ENCODE measurements around the gene TNFRSF13B. TPM values are rescaled to one million over a fixed set of nuclear protein-coding genes. Genes with fewer than 3 reads are reported as not detected.
"Not testable (repeated sequence)": the region's sequence is repeated elsewhere in the genome, so short reads cannot be mapped to it uniquely, and the experiment has no call there.

TNFRSF13B gene
- total RNA-seq, 1 donor from 2014 or later = not detected

DNA sequence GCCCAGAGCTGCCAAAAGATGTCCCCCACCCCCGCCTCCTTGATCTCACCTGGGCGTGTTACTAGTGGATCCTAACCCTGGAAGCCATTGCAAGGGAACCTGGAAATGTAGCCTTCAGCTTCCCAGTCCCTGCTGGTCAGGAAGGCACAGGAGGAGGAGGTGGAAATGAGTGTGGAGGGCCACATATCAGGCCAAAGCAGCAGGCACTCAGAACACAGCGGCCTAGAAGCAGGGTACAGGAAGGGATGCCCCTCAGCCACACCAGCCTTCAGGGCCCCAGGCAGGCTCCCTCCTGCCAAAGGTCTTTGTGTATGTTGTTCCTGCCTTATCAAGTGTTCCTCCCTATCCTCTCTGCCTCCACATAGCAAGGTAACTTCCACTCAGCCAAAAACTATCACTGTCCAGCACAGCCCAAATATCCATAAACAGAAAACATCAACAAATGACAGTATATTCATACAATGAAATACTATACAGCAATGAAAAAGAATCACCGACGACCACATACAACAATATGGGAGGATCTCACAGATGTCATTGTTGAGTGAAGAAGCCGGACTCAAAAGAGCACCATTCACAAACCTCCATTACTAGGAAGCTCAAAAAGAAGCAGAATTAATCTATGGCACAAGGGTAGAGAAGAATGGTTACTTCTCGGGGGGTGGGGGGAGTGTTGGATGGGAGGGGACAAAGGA is 28.2 kb upstream of the TNFRSF13B start:
- Mint-ChIP-seq H3K9me3 (ENCODE audit: unreplicated experiment) (no peaks in the 10 kb centered on the region), H3K36me3 (ENCODE audit: low read depth, unreplicated experiment) (peaks cover 5% of the 10 kb centered on the region), H3K4me1 (ENCODE audit: unreplicated experiment) (peaks cover 19% of the 10 kb centered on the region), H3K27me3 (ENCODE audit: unreplicated experiment) (peaks cover 4% of the 10 kb centered on the region), H3K27ac (ENCODE audit: unreplicated experiment) (peak overlapping the region; percentile 74), H3K4me3 (ENCODE audit: unreplicated experiment) (peak overlapping the region; percentile 62)
- no peak for DNase-seq (ENCODE audit: low spot score)
- no peak for TF ChIP-seq CTCF (IDR thresholded peaks at IDR 0.05; ENCODE audit: unreplicated experiment)

DNA sequence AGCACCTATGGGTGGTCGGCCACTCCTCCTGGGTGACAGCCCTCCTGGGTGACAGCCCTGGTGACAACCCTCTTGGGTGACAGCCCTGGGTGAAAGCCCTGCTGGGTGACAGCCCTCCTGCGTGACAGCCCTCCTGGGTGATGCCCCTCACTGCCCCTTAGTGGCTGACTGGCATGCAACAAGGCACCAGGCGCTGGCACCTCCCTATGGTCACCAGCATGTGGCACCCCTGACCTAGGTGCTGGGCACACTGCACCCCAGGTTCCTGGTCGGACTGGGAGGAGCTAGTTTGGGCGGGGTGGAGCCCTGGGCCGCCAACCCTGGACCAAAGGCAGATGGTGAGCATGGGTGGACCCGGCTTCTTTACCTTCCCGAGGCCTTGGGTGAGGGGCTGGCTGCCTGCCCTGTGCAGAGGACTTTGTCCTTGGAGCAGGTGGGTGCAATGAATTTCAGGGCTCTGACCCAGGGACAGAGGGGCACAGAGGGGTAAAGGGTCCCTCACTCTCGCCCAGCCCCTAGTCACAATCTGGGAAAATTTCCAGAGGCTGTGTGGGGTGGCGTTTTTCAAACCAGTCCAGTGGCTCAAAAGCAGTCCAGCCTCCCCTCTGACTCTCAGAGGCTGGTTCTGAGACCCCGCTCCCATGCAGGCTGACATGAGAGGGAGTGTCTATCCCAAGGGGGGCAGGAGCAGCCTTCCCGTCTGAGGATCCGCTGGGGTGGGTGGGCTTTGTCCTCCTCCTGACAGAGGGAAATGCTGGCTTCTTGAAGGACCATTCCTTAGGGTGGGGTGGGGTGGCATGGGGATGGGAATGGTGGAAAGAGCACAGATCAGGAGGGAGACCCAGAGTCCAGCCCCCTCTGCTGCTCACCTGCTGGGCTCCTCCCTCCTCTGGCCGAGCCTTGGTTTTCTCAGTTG is 25.9 kb upstream of the TNFRSF13B start:
- peaks cover 2% of the 10 kb centered on the region for H3K27me3 Mint-ChIP-seq (ENCODE audit: unreplicated experiment)
- H3K4me1 Mint-ChIP-seq (ENCODE audit: unreplicated experiment) = peaks cover 19% of the 10 kb centered on the region
- no peak overlapping the region for H3K27ac Mint-ChIP-seq (ENCODE audit: unreplicated experiment)
- H3K9me3 Mint-ChIP-seq (ENCODE audit: unreplicated experiment) = no peaks in the 10 kb centered on the region
- no peak overlapping the region for H3K4me3 Mint-ChIP-seq (ENCODE audit: unreplicated experiment)
- no peak for DNase-seq (ENCODE audit: low spot score)
- H3K36me3 Mint-ChIP-seq (ENCODE audit: low read depth, unreplicated experiment) = peaks cover 5% of the 10 kb centered on the region
- TF ChIP-seq CTCF (IDR thresholded peaks at IDR 0.05; ENCODE audit: unreplicated experiment) = no peak

DNA sequence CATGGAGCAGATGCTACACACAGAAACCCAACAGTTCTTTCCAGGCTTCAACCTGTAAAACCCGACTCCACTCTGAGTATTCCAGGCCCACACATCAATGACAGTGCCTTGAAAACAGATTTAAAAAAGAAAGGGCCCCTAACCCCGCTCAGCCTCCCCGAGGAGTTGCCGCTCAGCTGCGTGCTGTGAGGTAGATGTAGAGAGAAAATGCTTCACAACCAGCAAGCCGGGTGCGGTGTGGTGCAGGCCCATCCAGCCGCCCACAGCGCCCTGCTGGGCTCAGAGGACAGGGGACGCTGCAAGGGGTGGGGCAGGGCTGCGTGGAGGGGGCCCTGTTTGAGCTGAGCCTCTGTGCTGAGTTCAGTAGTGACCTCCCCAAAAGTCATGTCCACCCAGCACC is 24.8 kb upstream of the TNFRSF13B start:
- H3K4me1 Mint-ChIP-seq (ENCODE audit: unreplicated experiment) = peaks cover 21% of the 10 kb centered on the region
- H3K36me3 Mint-ChIP-seq (ENCODE audit: low read depth, unreplicated experiment); H3K4me3 Mint-ChIP-seq (ENCODE audit: unreplicated experiment); H3K27me3 Mint-ChIP-seq (ENCODE audit: unreplicated experiment); H3K27ac Mint-ChIP-seq (ENCODE audit: unreplicated experiment); H3K9me3 Mint-ChIP-seq (ENCODE audit: unreplicated experiment); DNase-seq (ENCODE audit: low spot score): not testable (repeated sequence)

GRCh38 chr17:16995930-16996329 is 24.0 kb upstream of the TNFRSF13B start:
- peaks cover 18% of the 10 kb centered on the region for H3K4me1 Mint-ChIP-seq (ENCODE audit: unreplicated experiment)
- no peak overlapping the region for H3K4me3 Mint-ChIP-seq (ENCODE audit: unreplicated experiment)
- no peak for DNase-seq (ENCODE audit: low spot score)
- no peak overlapping the region for H3K27ac Mint-ChIP-seq (ENCODE audit: unreplicated experiment)
- no peaks in the 10 kb centered on the region for H3K9me3 Mint-ChIP-seq (ENCODE audit: unreplicated experiment)
- peaks cover 5% of the 10 kb centered on the region for H3K36me3 Mint-ChIP-seq (ENCODE audit: low read depth, unreplicated experiment)
- H3K27me3 Mint-ChIP-seq (ENCODE audit: unreplicated experiment) = peaks cover 2% of the 10 kb centered on the region
- TF ChIP-seq CTCF (IDR thresholded peaks at IDR 0.05; ENCODE audit: unreplicated experiment) = no peak

DNA sequence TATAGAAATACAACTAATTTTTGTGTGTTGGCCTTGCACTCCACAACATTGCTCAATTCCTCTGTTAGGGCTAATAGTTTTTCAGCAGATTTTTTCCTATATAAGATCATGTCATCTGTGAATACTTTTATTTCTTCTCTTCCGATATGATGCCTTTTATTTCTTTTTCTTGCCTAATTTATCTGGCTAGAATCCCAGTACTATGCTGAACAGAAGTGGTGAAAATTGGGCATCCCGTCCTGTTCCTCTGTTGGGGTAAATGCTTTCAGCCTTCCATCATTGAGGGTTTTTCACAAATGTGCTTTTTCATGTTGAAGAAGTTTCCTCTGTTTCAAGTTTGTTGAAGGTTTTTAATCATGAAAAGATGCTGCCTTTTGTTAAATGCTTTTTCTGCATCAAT is 22.7 kb upstream of the TNFRSF13B start:
- H3K9me3 Mint-ChIP-seq (ENCODE audit: unreplicated experiment) = no peaks in the 10 kb centered on the region
- no peak for DNase-seq (ENCODE audit: low spot score)
- H3K36me3 Mint-ChIP-seq (ENCODE audit: low read depth, unreplicated experiment) = peaks cover under 1% of the 10 kb centered on the region
- no peak for TF ChIP-seq CTCF (IDR thresholded peaks at IDR 0.05; ENCODE audit: unreplicated experiment)
- no peak overlapping the region for H3K4me3 Mint-ChIP-seq (ENCODE audit: unreplicated experiment)
- H3K27ac Mint-ChIP-seq (ENCODE audit: unreplicated experiment) = no peak overlapping the region
- peaks cover 14% of the 10 kb centered on the region for H3K4me1 Mint-ChIP-seq (ENCODE audit: unreplicated experiment)
- peaks cover 2% of the 10 kb centered on the region for H3K27me3 Mint-ChIP-seq (ENCODE audit: unreplicated experiment)

Data from endothelial cell (in vitro differentiated cells).